ENCODE data around the gene ANXA2R. TPM values are rescaled to one million over a fixed set of nuclear protein-coding genes. Genes with fewer than 3 reads are reported as not detected.

The ANXA2R gene
- total and polyA plus RNA-seq, 2 of the 4 experiments (the other 2 are of a cell fraction), result 1.3 to 3.6 TPM

DNA sequence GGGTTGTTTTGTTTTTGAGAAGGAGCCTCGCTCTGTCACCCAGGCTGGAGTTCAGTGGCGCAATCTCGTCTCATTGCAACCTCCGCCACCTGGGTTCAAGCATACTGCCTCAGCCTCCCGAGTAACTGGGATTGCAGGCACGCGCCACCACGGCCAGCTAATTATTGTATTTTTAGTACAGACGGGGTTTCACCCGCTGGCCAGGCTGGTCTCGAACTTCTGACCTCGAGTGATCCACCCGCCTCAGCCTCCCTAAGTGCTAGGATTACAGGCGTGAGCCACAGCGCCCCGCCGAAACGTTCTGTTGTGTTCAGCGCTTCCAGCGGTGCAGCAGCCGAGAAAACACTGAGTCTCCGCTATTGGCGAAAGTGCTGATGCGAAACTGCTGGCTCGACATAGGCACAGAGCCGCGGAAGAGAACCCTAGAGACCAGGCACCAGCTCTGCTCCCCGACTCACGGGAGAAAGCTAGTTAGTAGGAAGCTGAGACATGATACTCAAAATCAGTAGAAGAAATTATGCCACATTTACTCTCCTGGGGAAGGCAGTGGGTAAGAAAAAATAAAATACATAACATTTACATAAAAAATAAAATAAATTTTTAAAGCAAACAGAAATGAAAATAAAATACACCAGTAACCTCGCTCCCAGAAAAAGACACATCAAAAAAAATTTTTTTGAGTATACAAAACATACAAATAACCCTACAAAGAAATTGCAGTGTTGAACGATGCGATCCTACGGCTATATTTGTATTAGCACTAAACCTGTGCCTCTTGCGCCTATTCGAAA, 31.6 kb downstream of the ANXA2R start (continued):
- TF ChIP-seq, protein P1, sequence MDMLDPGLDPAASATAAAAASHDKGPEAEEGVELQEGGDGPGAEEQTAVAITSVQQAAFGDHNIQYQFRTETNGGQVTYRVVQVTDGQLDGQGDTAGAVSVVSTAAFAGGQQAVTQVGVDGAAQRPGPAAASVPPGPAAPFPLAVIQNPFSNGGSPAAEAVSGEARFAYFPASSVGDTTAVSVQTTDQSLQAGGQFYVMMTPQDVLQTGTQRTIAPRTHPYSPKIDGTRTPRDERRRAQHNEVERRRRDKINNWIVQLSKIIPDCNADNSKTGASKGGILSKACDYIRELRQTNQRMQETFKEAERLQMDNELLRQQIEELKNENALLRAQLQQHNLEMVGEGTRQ (IDR thresholded peaks at IDR 0.05; ENCODE audit: low read depth, low read length), result no peak
- TF ChIP-seq NFE2L2 (IDR thresholded peaks at IDR 0.05; ENCODE audit: low read depth, low read length), result no peak

DNA sequence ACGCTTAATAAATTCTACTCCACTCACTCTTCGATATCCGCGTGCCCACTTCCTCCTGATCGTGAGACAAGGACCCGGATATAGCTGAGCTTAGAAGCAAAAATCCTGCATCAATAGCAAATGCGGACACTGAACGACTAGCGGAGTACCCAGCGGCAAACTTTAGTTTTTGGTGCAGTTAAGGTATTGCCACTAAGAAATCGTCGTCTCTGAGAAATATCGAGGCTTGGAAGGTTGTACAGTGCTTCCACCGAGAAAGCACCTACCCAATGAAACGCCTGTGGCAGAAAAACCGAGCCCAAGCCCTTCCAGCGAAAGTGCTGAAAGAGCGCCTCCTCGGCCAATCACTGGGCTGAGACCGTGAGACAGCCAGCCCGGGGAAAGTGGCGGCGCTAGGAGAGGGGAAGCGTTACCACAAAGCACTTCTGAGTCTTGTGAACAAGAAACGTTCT, 32.2 kb downstream of the ANXA2R start:
- ATAC-seq (ENCODE audit: low read depth) (peak; percentile 69), DNase-seq (peak; percentile 80)
- H3K4me3 ChIP-seq (ENCODE audit: insufficient read depth, low read depth, low read length), result peak overlapping the region; percentile 49
- peak overlapping the region; percentile 100 for H3K4ac ChIP-seq (ENCODE audit: low read depth, low read length)
- peak overlapping the region; percentile 98 for H2BK15ac ChIP-seq (ENCODE audit: low read depth, low read length)
- H3K9me1 ChIP-seq (ENCODE audit: insufficient read depth, low read length), result peaks cover 7% of the 10 kb centered on the region
- dilution Hi-C loops (cut with HindIII; ENCODE audit: low sequenced_read_pairs, unreplicated experiment) (no loop called here), intact Hi-C loops (cut with micrococcal nuclease) (no loop called here), in situ Hi-C loops (cut with MboI; ENCODE audit: low sequenced_read_pairs) (no loop called here)
- H2AK9ac ChIP-seq (replicated peaks; ENCODE audit: low read depth, low read length, poor library complexity), result peak overlapping the region; percentile 90
- H4K5ac ChIP-seq (ENCODE audit: low read depth, low read length), result peak overlapping the region; percentile 98
- H2BK5ac ChIP-seq (ENCODE audit: low read depth, low read length, poor library complexity, severe bottlenecking), result peak overlapping the region; percentile 96
- no TSS peak for BruUV-seq (replicated peaks)
- peak overlapping the region; percentile 100 for H4K91ac ChIP-seq (ENCODE audit: insufficient read depth, low read depth, low read length)
- CTCF ChIA-PET, result interaction anchor here (0.6 to 1.8 kb wide), 6 partner anchors 9 to 1920 kb away, joined by 3 to 5 read pairs (median 4); no protein-coding TSS in a partner anchor
- no peaks in the 10 kb centered on the region for H3K27me3 ChIP-seq (ENCODE audit: control insufficient read depth, insufficient read depth, low read length)
- peak overlapping the region; percentile 92 for H3K18ac ChIP-seq (ENCODE audit: low read depth, low read length)
- peaks cover 19% of the 10 kb centered on the region for H3K4me1 ChIP-seq (ENCODE audit: control insufficient read depth, insufficient read depth, low read length)
- peak overlapping the region; percentile 97 for H2BK120ac ChIP-seq (ENCODE audit: low read depth, low read length)
- H3K9me3 ChIP-seq (ENCODE audit: control insufficient read depth, insufficient read depth, low read length), result no peaks in the 10 kb centered on the region
- WGBS, 2 experiments (ENCODE audit: extremely low coverage in 2 of 2, insufficient read length in 1 of 2), result 0% methylated on average over 6 of the region's 25 CpGs; no CpG with 5 or more reads in 1 of the 2 experiments
- H3K23ac ChIP-seq (ENCODE audit: low read depth, low read length), result peak overlapping the region; percentile 98
- H4K8ac ChIP-seq (ENCODE audit: low read depth in 2 of 2, low read length in 2 of 2), result peak overlapping the region; percentile 96 to 100
- peak overlapping the region; percentile 94 for H2AFZ ChIP-seq (replicated peaks; ENCODE audit: low read length, poor library complexity)
- peak overlapping the region; percentile 72 for H2AK5ac ChIP-seq (ENCODE audit: low read depth, low read length)
- H3K14ac ChIP-seq (replicated peaks; ENCODE audit: low read depth, low read length), result peak overlapping the region; percentile 90
- peak overlapping the region; percentile 78 for H3K4me2 ChIP-seq (ENCODE audit: low read depth, low read length)
- peak overlapping the region; percentile 65 for H3K9ac ChIP-seq (ENCODE audit: low read depth, low read length)
- H2BK20ac ChIP-seq (ENCODE audit: low read depth, low read length), result peak overlapping the region; percentile 69
- POLR2A ChIA-PET (ENCODE audit: unreplicated experiment), result interaction anchor here (0.6 to 1.5 kb wide), 13 partner anchors 9 to 113 kb away, joined by 3 to 7 read pairs (median 3); partner anchors contain the start of gene ZNF131
- no peaks in the 10 kb centered on the region; the same call in 1 of the 2 replicates for H4K20me1 ChIP-seq (ENCODE audit: insufficient read depth, low read length)
- peak overlapping the region; percentile 99 for H3K56ac ChIP-seq (ENCODE audit: extremely low read depth, insufficient read depth, low read length)
- no peaks in the 10 kb centered on the region for H3K36me3 ChIP-seq (ENCODE audit: control insufficient read depth, insufficient read depth, low read length)
- H3K79me1 ChIP-seq (ENCODE audit: low read depth in 1 of 2, low read length in 2 of 2), result peaks cover 9 to 33% of the 10 kb centered on the region in 2 experiments; a peak in 3 of 4 replicates
- H3K27ac ChIP-seq (ENCODE audit: insufficient read depth, low read length), result peak overlapping the region; percentile 90
- TF ChIP-seq, protein P1 (IDR thresholded peaks at IDR 0.05; ENCODE audit: low read depth, low read length), result no peak
- TF ChIP-seq, protein P2, sequence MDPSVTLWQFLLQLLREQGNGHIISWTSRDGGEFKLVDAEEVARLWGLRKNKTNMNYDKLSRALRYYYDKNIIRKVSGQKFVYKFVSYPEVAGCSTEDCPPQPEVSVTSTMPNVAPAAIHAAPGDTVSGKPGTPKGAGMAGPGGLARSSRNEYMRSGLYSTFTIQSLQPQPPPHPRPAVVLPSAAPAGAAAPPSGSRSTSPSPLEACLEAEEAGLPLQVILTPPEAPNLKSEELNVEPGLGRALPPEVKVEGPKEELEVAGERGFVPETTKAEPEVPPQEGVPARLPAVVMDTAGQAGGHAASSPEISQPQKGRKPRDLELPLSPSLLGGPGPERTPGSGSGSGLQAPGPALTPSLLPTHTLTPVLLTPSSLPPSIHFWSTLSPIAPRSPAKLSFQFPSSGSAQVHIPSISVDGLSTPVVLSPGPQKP (IDR thresholded peaks at IDR 0.05; ENCODE audit: borderline replicate concordance, low read depth, low read length), result no peak
- no peak for TF ChIP-seq MAZ (IDR thresholded peaks at IDR 0.05; ENCODE audit: borderline replicate concordance, low read depth, low read length)
- TF ChIP-seq CEBPB (IDR thresholded peaks at IDR 0.05; ENCODE audit: low read depth, low read length), result no peak
- TF ChIP-seq RFX5 (IDR thresholded peaks at IDR 0.05; ENCODE audit: low read depth, low read length), result no peak
- TF ChIP-seq BHLHE40 (IDR thresholded peaks at IDR 0.05; ENCODE audit: low read depth, low read length), result no peak
- TF ChIP-seq RAD21 (IDR thresholded peaks at IDR 0.05; ENCODE audit: low read length), result no peak; the same call in 1 of the 2 replicates
- TF ChIP-seq, protein P3, sequence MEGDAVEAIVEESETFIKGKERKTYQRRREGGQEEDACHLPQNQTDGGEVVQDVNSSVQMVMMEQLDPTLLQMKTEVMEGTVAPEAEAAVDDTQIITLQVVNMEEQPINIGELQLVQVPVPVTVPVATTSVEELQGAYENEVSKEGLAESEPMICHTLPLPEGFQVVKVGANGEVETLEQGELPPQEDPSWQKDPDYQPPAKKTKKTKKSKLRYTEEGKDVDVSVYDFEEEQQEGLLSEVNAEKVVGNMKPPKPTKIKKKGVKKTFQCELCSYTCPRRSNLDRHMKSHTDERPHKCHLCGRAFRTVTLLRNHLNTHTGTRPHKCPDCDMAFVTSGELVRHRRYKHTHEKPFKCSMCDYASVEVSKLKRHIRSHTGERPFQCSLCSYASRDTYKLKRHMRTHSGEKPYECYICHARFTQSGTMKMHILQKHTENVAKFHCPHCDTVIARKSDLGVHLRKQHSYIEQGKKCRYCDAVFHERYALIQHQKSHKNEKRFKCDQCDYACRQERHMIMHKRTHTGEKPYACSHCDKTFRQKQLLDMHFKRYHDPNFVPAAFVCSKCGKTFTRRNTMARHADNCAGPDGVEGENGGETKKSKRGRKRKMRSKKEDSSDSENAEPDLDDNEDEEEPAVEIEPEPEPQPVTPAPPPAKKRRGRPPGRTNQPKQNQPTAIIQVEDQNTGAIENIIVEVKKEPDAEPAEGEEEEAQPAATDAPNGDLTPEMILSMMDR (conservative IDR thresholded peaks at IDR 0.05; ENCODE audit: low read depth, low read length), result no peak; the same call in 1 of the 2 replicates
